ENCODE data around the gene PIK3C2G. TPM values are rescaled to one million over a fixed set of nuclear protein-coding genes. Genes with fewer than 3 reads are reported as not detected.

PIK3C2G gene
- total and polyA plus RNA-seq, 8 donors: 0.29 to 191 (median 48.7) TPM

DNA sequence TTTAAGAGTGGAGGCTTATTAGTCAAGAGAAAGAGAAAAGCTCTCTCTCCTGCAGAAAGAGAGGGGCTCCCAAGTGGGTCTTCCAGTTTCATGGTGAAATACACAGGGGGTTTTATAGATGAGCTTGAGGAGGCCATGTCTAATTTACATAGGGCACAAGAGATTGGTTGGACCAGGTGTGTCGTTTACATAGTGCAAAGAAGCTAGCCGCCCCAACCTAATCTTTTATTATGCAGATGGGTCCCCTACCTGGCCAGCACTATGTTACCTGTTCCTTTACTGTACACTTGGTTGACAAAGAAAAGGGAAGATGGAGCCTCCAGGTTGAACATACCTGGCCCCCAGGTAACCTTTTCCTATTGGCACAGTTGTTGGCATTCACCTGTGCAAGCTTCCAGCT, 195.0 kb downstream of the PIK3C2G start:
- no peak overlapping the region for H3K27ac ChIP-seq
- no peak for DNase-seq
- TF ChIP-seq POLR2A (IDR thresholded peaks at IDR 0.05) (no peak), POLR2AphosphoS5 (IDR thresholded peaks at IDR 0.05) (no peak), EP300 (IDR thresholded peaks at IDR 0.05) (no peak)
- TF ChIP-seq, protein P1, sequence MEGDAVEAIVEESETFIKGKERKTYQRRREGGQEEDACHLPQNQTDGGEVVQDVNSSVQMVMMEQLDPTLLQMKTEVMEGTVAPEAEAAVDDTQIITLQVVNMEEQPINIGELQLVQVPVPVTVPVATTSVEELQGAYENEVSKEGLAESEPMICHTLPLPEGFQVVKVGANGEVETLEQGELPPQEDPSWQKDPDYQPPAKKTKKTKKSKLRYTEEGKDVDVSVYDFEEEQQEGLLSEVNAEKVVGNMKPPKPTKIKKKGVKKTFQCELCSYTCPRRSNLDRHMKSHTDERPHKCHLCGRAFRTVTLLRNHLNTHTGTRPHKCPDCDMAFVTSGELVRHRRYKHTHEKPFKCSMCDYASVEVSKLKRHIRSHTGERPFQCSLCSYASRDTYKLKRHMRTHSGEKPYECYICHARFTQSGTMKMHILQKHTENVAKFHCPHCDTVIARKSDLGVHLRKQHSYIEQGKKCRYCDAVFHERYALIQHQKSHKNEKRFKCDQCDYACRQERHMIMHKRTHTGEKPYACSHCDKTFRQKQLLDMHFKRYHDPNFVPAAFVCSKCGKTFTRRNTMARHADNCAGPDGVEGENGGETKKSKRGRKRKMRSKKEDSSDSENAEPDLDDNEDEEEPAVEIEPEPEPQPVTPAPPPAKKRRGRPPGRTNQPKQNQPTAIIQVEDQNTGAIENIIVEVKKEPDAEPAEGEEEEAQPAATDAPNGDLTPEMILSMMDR (IDR thresholded peaks at IDR 0.05): no peak
- H3K36me3 ChIP-seq: no peaks in the 10 kb centered on the region
- intact Hi-C loops (cut with DNase I; ENCODE audit: low total_unique reads): no loop called here
- H3K4me1 ChIP-seq: peaks cover 0 to 1% (median 0%) of the 10 kb centered on the region in 4 donors
- H3K9me3 ChIP-seq: no peaks in the 10 kb centered on the region
- H3K4me3 ChIP-seq: no peak overlapping the region
- WGBS, 5 donors: 69 to 79% (median 73%) methylated on average over 2 of the region's 2 CpGs
- no peaks in the 10 kb centered on the region for H3K27me3 ChIP-seq

DNA sequence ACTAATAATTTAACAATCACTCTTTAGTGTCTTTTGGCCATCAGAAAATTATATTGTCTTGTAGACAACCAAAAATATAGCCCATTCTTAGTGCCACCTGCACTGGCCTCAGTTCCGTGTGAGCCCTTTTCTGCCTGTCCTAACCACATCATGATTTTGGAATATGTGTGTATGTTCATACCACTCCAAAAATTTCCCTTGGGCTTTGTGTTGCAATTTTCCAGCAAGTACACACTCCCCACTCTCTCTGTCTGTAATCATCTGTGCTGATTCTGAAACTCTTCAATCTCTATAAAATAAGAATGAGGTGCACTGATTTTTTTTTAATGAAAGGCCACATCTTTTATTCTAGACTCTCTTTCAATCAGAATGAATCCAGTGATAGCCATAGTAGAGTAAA, 196.0 kb downstream of the PIK3C2G start:
- 78 to 86% (median 86%) methylated on average over 1 of the region's 1 CpG for WGBS, 5 donors
- Histone ChIP-seq H3K9me3 (no peaks in the 10 kb centered on the region), H3K27ac (no peak overlapping the region), H3K4me1 (peaks cover 0 to 11% (median 4%) of the 10 kb centered on the region in 4 donors), H3K4me3 (no peak overlapping the region), H3K27me3 (no peaks in the 10 kb centered on the region), H3K36me3 (no peaks in the 10 kb centered on the region)
- TF ChIP-seq, protein P1 (IDR thresholded peaks at IDR 0.05): no peak
- no peak for TF ChIP-seq POLR2AphosphoS5 (IDR thresholded peaks at IDR 0.05)
- TF ChIP-seq EP300 (IDR thresholded peaks at IDR 0.05): no peak
- TF ChIP-seq POLR2A (IDR thresholded peaks at IDR 0.05): no peak
- DNase-seq: no peak
- intact Hi-C loops (cut with DNase I; ENCODE audit: low total_unique reads): no loop called here

DNA sequence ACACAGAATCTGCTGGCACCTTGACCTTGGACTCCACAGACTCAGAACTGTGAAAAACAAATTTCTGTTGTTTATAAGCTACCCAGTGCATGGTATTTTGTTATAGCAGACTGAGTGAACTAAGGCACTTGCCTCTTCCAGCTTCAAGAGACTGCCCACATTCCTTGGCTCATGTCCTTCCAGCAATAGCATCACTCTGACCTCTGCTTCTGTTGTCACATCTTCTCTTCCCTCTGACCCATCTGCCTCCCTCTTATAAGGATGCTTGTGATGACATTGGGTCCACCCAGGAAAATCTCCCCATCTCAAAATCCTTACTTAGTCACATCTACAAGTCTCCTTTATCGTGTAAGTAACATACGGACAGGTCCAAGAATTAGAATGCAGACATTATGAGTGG, 200.4 kb downstream of the PIK3C2G start:
- 76 to 94% (median 83%) methylated on average over 2 of the region's 2 CpGs for WGBS, 5 donors
- peak in 1 of 2 donors; percentile 14 for DNase-seq
- Histone ChIP-seq H3K36me3 (no peaks in the 10 kb centered on the region), H3K9me3 (no peaks in the 10 kb centered on the region), H3K4me3 (no peak overlapping the region), H3K4me1 (peaks cover 0 to 15% (median 6%) of the 10 kb centered on the region in 4 donors), H3K27ac (peak overlapping the region in 1 of 5 donors; percentile 6), H3K27me3 (no peaks in the 10 kb centered on the region)
- intact Hi-C loops (cut with DNase I; ENCODE audit: low total_unique reads): no loop called here
- TF ChIP-seq EP300 (IDR thresholded peaks at IDR 0.05): no peak
- TF ChIP-seq, protein P1 (IDR thresholded peaks at IDR 0.05): no peak
- TF ChIP-seq POLR2A (IDR thresholded peaks at IDR 0.05): no peak
- TF ChIP-seq POLR2AphosphoS5 (IDR thresholded peaks at IDR 0.05): no peak

DNA sequence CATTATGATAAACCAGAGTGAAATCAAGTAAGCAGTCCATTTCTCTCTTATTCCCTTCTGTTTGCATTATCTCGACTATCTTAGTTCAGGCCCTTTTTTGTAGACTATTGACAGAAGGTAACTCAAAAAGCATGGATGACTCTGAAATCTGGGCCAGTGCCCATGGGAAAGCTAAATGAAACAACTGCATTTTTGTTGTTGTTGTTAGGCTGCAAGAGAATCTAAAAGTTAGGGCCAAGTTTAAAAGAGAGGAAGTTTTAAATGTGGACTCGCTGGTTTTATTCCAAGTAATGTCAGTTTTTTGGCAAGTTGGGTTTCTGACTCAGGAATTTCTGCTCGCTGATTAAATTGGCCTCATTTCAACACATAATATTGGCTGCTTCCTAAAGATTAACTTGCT, 201.1 kb downstream of the PIK3C2G start:
- TF ChIP-seq POLR2AphosphoS5 (IDR thresholded peaks at IDR 0.05): no peak
- TF ChIP-seq POLR2A (IDR thresholded peaks at IDR 0.05): no peak
- TF ChIP-seq, protein P1 (IDR thresholded peaks at IDR 0.05): no peak
- TF ChIP-seq EP300 (IDR thresholded peaks at IDR 0.05): no peak
- intact Hi-C loops (cut with DNase I; ENCODE audit: low total_unique reads): no loop called here
- peaks cover 0 to 15% (median 6%) of the 10 kb centered on the region in 4 donors for H3K4me1 ChIP-seq
- WGBS, 5 donors: 15 to 23% (median 18%) methylated on average over 3 of the region's 3 CpGs
- no peak overlapping the region for H3K4me3 ChIP-seq
- no peaks in the 10 kb centered on the region for H3K9me3 ChIP-seq
- no peaks in the 10 kb centered on the region for H3K27me3 ChIP-seq
- DNase-seq: peak in 1 of 2 donors; percentile 68
- peak overlapping the region in 1 of 5 donors; percentile 6 for H3K27ac ChIP-seq
- no peaks in the 10 kb centered on the region for H3K36me3 ChIP-seq

Data from stomach (tissue), 9 donors.